Measurements from ENCODE around the gene GREM1.
A peak's percentile ranks its signal among the peaks of the same experiment; 100 is the strongest.

Gene GREM1

DNA sequence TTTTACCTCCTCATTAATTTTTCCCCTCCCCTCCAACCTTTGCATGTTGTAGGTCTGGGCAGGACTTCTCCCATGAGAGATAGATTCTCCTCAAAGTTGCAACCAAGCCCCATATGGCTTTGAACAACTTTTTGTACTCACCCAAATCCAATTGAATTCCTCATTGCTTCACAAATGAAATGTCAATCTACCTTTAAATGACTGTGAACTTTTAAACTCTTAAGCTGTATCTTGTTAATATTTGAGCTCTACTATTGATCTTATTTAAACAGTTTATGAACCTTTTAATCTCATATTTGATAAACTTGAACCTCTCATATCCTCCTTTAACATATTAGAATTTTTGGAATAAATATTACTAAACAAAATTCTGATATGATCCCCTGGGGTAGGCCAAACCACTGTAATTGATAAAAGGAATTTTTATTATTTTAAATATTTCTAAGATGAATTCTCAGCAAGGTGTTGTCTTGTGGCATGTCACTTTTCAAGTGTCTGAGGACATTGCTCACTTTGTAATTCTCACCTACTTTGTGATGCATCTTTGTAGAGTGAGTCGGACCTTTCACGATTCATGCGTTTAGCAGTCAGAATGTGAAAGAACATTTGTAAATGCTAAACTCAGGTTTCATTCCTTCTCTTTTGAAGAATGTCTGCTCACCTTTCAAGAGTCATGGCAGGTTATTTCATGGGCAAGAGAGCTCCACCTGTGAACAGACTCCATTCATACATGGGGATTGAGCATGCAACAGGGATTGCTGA is 23.4 kb upstream of the GREM1 start:
- no peak for DNase-seq (ENCODE audit: low read depth)

DNA sequence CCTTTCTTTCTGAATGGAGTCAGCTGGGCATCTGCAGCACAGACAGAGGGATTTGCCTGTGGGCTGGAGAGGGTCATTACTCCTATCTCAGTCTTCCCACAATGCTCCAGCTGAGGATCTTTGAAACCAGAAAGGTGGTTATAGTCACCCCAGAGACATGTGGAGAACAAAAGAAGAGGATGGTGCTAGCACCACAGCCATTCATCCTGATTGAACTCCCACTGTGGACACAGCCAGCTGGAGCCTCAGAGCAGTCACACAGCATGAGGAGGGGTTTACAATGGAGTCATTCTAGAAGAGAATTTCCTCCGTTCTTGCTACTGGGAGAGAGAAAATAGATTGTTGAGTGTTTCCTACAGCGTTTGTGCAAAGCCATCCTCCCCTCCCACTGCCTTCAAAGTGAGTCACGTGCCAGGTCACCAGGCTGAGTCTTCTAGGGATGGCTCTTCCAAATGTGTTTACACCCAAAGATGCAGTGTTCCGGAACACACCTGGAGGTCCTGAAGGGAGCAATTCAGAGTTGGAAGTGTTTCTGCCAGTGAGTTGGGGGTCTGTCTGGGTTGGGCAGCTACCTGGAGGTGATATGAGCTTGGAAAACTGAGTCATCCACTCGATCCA is 18.9 kb upstream of the GREM1 start:
- no peak for DNase-seq (ENCODE audit: low read depth)

DNA sequence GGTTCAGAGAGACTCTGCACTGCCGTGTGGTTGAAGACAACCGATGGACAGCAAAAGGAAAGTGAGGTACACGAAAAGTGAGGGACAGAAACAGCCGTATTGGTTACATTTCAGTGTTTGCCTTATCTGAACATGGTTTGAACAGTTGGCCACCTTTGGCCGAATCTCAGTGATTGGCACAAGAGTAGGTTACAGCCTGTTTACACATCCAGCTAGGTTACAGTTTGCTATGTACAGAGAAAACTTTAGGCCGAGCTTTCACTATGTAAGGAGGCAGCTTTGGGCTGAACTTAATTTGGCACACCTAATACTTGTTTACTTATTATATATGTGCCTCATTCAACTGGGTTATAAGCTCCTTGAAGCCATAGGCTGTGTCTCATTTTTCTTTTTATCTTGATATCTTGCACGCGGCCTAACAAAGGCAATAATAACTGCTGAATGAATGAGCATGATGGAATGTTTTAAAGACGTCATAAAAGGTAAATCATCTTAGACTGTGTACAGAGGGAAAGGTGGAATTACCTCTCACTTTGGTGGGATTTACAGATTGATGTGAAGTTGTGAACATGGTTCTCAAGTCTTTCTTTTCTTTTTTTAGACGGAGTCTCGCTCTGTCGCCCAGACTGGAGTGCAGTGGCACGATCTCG is 17.2 kb upstream of the GREM1 start:
- DNase-seq (ENCODE audit: low read depth): no peak

- no peak for DNase-seq (ENCODE audit: low read depth)
Measured at GRCh38 chr15:32701863-32702262, 15.9 kb upstream of the GREM1 start.

DNA sequence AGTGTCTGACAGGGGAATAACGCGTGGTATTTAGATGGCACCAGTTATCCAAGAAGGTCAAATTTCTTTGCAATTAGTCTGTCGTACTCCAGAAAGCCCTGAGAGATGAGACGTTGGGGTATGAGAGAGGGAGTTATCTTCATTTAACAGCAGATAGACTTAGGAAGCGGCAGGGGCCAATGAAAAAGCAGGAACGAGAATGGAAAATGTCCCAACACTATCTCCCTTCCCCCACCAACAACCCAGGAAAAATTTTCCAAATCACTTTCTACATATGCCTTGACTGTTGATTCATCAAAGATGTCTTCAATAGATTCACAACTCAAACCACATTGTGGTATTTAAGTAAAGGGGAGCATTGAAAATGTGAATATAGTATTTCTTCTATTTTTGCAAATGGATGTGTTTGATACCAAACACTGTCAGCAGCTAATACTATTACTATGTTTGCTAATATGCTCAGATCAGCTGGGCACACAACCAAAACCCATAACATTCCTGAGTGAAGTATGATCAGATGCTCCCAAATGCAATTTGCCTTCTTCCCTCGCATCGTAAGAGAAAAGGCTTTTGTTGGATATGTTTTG is 13.3 kb upstream of the GREM1 start:
- DNase-seq (ENCODE audit: low read depth): no peak

DNA sequence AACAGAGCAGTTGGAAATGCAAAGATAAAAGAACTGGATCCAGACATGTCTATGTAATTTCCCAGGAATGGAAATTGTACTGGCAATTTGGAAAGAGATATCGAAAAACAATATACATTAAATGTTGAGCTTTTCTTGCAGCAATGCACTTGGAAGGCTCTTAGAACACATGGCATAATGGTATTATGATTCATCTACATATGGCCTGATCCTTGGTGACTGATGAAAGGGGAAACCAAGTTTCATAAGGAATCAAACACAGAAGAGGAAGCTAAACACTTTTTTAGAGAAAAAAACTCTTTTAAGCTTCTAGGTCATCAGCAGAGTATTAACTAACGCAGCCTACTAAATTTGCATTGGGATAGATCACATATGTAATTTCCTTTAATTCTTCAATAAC is 12.4 kb upstream of the GREM1 start:
- no peak for DNase-seq (ENCODE audit: low read depth)

DNA sequence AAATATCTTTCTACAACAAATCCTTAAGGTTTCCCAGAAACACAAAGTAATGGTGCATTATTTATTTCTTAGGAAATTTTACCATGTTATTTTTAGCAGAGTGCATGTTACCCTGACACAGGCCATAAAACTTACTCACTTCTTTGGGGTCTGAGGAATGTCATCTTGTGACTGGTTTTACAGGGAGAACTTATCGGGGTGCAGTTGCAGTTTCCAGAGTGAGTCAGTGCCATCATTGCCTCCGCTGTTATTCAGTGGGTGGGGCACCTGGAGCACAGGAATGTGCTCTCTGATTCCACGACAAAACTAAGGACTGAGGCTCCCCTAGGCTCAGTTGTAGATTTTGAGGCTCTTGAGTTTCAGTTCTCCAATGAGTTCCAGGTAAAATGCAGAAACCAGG is 11.1 kb upstream of the GREM1 start:
- DNase-seq (ENCODE audit: low read depth): peak; percentile 68

DNA sequence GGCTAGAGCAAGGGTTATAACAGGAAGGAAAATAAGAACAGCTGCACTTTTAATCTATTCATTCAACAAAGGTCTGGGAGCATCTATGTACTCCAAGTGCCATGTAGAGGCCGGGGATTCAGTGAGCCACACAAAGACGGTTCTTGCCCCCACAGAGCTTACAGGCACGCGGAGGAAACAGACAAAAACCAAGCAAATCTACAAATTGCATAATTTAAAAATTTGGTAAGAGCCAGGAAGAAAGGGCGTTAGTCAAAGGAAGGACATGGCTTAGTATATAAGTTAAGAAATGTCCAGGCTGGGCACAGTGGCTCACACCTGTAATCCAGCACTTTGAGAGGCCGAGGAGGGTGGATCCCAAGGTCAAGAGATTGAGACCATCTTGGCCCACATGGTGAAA is 10.4 kb upstream of the GREM1 start:
- DNase-seq (ENCODE audit: low read depth): no peak

DNA sequence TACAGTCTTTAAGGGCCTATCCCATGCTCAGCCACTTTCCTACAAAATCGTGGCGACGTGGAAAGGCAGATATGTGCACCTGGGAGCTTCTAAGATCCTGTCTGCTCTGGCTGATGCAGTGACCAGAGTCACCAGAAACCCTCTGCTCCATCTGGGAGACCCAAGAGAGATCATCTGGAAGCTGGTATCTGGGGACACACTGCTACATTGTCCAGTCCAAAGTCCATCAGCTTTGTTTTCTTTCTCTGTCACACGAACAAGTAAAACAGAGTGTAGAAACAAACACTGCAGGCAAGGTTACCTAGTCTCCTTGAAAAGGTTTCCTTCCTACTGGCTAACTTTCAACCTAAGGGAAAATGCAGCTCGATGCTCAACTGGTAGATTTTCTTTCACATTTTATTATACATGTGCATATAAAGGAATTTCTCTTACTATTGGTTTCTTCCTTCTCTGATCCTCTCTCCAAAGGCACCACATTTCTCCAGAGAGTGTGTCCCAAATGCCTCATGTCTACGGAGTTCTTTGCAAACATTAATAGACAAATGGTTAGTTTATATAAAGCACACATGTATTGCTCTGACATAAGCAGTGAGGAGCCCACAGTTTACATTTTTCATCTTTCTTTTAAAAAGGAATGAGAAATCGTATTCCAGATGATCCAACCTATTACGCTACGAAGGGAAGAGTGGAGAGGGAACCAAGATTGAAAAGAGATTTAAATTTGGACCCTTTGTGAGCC is 8.3 kb upstream of the GREM1 start:
- no peak for DNase-seq (ENCODE audit: low read depth)

GRCh38 chr15:32715276-32715675 is 2.5 kb upstream of the GREM1 start:
- peak; percentile 48 for DNase-seq (ENCODE audit: low read depth)

GRCh38 chr15:32716216-32716914 is 1.4 kb upstream of the GREM1 start:
- no peak for DNase-seq (ENCODE audit: low read depth)

GRCh38 chr15:32716915-32717425 is 834 bp upstream of the GREM1 start:
- DNase-seq (ENCODE audit: low read depth): no peak

GRCh38 chr15:32718227-32718820 is 520 bp downstream of the GREM1 start:
- DNase-seq (ENCODE audit: low read depth): no peak

DNA sequence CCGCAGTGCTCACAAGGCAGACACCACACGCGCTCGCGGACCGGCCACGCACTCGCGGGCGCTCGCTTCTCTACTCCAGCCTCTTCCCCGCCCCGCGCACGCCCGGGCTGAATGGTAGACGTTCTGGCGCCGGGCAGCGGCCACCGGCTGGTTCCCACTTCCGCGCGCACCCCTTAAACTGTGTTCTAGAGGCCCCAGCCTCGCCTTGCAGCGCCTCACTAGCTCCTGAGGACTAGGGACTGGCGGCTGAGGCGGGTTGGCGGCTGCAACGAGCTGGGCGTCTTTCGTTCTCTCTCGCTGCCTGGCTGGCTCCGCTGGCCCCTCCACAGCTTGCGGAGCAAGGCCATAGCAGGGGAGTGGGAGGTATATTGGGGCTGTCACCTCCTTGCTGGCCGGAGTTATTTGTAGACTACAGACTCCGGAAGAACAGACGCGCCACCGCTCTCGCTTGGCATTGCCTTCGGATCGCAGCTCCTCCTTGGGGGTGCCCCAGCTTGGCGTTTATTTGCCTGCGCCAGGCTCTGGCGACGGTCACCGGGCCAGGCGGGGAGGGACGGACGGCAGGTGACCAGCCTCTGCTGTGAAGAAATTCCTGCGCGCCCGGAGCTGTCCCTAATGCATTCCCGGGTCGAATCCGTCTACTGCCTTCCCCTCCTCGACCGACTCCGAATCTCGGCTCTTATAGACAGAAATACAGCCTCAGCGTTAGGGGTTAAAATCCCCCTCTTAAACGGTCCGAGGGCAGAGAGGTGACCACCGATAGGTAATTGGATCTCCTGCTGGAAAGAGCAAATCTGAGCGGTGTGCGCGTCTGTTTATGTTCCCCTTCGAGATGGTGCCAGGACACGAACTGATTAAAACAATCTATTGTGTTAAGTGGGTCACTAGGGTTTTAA is 1.3 kb downstream of the GREM1 start:
- no peak for DNase-seq (ENCODE audit: low read depth)

GRCh38 chr15:32721596-32721995 is 3.8 kb downstream of the GREM1 start:
- DNase-seq (ENCODE audit: low read depth): no peak

- no peak for DNase-seq (ENCODE audit: low read depth)
Measured at GRCh38 chr15:32722136-32722535, 4.3 kb downstream of the GREM1 start.

GRCh38 chr15:32723171-32723948 is 5.6 kb downstream of the GREM1 start:
- DNase-seq (ENCODE audit: low read depth): no peak

DNA sequence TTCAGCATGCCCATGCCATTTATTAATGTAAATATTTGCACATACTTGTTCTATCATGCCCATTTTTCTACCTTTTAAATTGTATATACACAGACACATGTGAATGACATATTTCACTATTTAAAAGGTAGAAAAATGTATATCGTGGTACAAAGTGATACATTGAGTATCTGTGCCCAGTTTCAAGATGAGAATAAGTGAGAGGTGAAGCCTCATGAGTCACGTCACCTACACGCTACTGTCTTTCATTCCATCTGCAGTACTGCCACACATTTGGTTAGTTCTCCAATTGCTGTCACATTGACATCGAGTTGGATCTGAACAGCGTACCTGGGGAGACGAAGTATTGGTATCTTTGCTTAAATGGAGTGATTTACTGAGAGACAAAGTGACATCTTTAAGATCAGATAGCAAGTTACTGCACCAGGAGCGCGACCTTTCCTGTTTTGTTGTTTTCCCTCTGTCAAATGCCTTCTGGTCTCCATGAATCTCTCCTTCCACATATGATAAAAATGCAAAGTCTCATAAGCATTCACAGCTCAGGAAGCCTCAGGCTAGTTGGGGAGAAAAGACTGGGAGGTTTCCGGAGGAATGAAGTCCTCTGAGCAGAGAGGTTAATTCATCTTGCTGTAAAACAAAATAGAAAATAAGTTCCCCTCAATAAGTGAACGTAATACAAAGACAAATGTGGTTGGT is 12.0 kb downstream of the GREM1 start:
- DNase-seq (ENCODE audit: low read depth): no peak
